Measurements from ENCODE around the gene OSBPL7.

OSBPL7 gene, protein sequence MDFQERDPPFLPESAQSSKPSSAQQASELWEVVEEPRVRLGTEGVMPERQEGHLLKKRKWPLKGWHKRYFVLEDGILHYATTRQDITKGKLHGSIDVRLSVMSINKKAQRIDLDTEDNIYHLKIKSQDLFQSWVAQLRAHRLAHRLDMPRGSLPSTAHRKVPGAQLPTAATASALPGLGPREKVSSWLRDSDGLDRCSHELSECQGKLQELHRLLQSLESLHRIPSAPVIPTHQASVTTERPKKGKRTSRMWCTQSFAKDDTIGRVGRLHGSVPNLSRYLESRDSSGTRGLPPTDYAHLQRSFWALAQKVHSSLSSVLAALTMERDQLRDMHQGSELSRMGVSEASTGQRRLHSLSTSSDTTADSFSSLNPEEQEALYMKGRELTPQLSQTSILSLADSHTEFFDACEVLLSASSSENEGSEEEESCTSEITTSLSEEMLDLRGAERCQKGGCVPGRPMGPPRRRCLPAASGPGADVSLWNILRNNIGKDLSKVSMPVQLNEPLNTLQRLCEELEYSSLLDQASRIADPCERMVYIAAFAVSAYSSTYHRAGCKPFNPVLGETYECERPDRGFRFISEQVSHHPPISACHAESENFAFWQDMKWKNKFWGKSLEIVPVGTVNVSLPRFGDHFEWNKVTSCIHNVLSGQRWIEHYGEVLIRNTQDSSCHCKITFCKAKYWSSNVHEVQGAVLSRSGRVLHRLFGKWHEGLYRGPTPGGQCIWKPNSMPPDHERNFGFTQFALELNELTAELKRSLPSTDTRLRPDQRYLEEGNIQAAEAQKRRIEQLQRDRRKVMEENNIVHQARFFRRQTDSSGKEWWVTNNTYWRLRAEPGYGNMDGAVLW

DNA sequence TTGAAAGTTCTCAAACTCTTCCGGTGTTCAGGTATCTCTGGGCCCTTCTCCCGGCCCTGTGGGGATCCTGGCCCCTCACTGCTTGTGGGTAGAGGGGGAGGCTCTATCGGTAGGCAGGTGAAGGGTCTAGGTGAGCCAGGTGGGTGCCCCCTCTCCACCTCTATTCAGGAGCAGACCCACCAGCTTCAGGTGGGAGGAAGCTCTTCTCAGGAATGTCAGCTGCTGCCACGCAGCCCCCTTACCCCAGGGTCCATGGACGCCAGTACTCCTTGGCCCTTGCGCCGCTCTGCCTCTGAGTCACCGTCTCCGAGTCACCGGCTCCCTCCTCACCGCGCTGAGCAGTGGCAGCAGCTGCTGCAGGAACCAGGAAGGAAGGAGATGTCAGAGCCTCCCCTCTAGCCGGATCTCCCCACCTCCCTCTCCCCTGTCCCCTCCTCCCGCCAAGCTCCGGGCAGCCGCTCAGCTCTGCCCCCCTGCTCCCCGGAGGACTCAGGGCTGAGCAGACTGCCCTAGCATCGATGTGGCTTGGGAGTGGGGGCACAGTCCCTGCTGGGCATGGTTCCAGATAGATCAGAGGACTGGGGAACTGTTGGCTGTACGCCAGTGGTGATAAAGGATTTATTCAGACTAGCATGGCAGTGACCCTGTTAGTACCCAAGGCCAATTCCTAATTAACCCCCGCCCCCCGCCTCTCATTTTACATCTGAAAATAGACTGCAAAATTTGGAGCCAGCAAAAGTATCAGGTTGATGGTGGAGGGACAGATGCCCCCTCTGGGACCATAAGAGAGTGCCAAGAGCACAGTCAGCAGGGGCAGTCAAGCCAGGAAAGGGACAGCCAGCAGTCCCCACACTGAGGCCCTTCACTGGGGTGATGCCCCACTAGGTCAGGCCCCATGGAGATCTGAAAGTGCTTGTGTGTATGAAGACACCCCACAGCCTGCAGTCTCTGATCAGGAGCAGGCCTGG, at the start of gene OSBPL7:
OSBPL7 (minus strand) TSS at position 371 of the 968 bp plus-strand sequence. CDS start 1,516 bp downstream, outside the sequence.
- DNase-seq, result peak; percentile 88

DNA sequence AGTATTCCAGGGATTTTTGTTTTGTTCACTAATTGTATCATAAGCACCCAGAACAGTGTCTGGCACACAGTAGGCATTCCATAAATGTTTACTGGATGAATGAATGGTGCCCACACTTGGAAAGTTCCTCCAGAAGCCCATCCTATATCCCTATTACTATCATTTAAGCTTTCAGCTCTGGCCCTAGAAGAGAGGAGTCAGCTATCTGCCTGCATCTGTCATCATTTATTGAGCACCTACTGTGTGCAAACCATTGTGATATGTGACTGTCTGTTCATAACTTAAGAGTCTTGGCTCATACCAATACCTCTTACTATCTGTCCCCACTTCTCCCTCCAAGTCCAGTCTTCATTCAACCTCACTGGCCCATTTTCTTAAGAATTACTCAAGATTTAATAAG, 49.5 kb upstream of the OSBPL7 start:
- DNase-seq, result no peak

DNA sequence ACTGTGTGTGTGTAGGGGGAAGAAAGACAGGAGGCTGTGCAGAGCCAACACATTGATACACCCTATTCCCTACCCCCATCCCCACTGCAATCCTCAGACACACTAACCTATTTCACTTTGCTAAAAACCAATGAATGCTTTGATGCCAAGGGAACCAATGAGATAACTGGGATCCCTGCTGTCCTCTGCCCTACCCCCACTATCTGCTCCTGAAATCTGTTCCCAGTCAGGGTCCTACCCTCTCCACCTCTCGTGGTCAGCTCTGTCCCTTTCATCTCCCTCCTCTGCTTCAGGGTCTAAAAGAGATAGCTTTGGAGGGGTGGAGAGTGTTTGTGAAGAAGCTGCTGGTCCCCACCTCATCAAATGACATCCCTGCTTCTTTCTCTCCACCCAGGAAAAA, 48.5 kb upstream of the OSBPL7 start:
- DNase-seq, result no peak

DNA sequence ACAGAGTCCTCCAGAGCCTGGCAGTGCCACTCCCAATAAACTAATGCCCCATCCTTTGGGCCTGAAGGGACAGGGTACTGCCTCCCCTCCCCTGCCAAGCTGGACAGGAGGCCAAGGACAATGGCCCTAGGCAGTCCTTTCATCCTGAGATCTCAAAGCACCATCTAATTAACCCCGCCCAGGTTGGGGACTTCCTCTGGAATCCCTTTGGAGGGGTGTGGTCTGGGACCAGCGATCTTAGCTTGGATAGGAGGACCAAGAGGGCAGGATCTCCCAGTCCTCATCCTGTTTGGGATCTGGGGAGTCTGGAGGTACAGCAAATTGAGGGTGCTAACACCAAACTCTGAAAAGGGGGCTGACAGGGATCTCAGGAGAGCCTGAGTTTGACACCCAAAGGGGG, 47.5 kb upstream of the OSBPL7 start:
- peak; percentile 26 for DNase-seq

DNA sequence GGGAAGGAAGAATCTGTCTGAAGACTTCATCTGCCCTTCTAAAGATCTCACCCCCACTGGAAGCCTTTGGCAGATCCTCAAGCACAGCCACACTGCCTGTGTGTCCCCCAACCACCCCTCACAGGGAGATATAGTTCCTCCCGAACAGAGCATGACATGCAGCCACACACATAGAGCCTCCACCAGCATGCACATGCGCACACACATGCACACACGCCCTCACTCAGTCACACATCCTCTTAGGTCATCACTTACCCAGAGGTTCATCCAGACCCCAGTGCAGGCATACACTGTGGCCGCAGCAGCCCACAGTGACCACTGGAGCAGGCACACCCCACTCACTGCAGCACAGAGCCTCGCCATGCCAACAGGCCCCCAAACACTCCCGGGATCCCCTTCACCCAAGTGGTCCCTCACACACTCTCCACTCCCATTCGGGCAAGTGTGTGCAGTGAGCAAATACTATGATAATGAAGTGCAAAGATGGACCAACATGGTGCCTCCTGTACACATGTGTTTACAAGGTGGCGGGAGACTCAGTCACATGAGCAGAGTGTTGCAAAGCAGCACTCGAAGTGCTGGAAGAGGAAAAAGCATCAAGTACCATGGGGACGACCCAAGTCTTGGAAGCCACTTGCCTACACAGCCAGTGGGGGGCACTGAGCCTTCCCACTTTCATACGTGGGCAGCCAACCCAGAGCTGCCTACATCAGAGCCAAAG, 46.4 kb upstream of the OSBPL7 start:
- no peak for DNase-seq

DNA sequence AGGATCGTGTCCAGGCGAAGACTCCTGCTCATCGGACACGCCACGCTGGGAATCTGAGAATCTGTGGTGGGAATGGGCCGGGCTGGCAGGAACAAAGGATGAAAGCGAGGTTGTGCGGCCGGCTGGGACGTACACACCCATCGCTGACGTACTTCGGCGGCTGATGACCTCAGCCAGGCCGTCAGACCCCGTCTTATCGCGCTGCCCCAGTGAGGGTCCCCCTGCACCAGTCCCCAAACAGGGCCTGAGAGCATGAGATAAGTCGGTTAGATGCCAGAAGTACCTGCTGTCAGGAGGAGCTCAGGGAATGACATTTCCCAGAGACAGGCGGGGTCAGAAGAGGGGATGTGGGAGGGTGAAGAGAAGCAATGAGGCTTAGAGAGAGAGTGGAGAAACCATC, 45.3 kb upstream of the OSBPL7 start:
- no peak for DNase-seq

DNA sequence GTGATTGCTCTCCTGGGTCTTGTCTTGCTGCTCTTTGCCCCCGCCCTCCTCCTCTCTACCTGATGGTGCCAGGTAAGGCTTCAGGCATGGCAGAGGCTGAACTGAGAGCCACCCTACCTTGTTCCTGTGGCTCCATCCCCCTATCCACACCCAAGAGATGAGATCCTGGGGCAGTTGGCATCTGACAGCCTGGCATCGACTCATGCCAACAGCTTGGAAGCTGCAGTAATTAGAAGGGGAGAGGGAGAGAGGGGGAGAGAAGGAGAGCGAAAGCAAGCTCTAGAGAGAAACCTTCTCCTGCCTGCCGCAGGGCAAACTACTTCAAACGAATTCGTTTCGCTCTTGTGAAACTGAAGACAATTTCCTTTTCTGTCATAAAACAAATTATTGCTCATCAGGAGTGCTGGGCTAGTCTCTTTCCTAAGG, 43.2 kb upstream of the OSBPL7 start:
- DNase-seq, result no peak

DNA sequence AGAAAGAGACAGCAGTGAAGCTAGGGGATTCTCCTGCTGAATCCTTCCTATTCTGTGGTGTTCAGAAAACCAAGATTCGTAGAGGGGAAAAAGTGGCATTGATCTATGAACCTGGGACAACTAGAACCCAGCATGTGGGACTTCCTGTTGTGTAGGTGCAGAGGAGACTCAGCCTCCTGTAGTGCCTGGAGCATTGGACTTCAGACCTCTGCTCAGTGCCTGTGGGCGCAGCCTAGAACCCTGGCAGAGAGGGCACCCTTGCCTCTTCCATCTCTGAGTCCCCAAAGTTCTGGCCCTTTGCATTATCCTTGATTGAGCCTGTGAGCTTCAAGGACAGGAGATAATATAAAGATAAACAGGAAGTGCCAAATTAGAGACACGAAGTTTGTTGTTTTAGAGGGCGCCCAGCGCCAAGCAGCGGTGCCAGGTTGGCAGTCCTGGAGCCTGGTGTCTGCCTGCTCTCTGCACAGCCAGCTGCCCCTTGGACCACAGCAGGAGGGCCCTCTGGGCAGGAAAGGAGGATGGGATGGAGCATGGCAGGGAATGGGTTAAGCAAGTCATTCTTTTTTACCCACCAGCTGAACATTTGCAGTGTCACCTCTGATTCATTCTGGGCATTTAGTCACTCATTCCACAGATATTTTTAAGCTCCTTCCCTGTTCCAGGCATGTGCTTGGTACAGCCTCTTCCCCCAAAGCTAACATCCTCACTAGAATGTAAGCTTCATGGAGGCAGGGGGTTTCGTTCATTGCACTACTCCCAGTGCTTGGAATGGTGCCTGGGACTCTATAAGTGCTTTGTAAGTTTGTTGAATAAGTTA, 41.2 kb upstream of the OSBPL7 start:
- DNase-seq, result peak; percentile 18

DNA sequence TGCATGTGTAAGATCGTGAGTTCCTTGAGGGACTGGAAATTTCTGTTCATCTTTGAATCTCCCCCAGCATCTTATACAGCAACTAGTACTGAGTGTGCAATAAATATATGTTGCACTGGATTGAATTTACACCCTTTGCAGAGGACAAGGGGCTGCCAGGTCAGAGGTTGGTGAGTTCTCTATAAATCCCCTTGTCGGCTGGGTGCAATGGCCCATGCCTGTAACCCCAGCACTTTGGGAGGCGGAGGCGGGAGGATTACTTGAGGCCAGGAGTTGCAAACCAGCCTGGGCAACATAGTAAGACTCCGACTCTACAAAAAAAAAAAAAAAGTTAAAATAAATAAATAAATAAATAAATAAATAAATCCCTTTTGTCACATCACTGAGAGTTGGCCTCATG, 38.8 kb upstream of the OSBPL7 start:
- DNase-seq, result no peak

DNA sequence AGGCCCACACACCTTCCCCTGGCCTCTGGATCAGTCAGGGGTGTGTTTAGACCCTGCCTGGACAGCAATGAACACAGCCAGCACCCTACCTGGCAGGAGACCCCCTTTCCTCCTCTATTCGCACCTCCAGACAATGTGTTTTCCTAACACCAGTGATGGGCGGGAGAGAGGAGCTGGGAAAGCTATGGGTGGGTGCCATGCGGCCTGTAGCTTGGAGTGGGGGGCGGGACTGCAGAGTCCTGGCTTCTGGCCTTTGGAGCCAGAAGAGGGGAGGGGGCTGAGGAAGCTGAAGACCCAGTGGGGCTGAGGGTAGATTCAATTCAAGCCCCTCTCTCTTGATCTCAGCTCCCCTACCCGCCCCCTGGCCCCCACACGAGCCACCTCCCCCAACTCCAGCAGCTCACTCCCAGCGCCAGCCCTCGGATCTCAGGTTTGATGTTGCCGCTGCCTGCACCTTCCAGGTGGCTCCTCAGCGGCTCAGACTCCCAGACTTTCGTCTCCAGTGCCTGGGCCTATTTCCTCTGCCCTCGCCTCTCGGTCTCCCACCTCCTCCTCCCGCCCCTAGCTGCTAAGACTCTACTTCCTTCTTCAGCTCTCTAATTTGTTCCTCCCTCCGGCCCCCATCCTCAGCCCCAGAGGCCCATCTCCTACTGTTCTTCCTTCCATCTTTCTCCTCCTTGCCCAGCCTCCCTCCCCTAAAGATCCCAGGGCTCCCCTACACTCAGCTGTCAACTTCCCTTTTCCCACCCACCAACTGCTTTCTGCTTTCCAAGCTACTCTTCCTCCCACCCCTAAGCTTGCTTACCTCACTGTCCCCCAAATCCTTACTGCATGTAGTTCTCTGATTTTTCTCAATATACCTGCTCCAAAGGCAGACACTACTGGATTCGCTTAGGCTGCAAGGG, 36.2 kb upstream of the OSBPL7 start:
- DNase-seq, result no peak

DNA sequence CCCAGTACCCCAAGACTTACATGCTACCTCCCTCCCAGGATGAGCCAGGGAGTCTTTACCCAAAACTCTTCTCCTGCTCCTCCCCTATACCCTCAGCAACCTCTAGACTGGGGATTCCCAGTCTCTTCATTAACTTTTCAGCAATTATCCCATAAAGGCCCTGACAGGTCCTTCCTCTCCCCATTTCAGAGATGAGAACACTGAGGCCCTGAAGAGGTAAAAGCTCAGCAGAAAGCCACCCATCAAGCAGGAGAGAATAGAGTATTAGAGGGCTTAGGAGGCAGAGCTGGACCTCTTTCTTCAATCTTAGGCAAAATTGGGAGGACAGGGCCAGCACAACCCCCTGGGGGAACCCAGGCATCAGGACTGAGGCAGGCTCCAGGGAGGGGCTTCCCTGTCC, 35.2 kb upstream of the OSBPL7 start:
- DNase-seq, result no peak

DNA sequence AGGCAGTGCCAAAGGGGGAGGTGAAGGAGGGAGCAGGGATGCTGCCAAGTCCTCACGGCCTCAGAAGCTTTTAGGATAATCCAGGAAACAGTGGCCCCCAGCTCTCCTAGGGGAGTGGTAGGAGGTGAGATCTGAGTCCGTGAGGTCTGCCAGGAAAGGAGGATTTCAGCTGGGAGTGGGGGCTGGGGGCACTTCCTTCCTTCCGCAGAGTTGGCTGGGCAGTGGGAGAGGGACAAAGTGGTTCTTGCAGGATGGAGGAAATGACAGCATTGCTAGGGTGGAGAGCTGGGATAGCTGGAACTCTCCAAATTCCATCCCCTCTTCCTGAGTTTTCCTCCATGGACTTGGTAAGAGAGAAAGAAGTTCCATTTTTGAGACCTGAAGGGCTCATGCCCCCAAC, 34.1 kb upstream of the OSBPL7 start:
- DNase-seq, result no peak

DNA sequence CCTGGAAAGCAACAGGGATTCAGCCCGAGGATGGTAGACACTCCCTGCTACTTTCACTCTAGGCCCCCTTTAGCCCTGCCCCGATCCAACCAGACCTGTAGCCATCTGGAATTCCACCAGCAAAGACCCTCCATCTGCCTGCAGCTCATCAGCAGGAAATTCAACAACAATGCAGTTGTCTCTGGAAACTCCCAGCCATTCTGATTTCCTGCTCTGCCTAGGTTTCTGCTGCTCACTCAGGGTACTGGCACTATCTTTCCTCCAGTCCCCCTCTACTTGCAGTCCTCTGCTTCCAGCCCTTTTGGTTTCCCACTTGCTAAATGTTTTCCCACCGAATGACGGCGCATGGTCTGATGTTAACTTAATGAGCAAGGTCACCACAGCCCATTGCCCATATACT, 32.0 kb upstream of the OSBPL7 start:
- DNase-seq, result no peak

DNA sequence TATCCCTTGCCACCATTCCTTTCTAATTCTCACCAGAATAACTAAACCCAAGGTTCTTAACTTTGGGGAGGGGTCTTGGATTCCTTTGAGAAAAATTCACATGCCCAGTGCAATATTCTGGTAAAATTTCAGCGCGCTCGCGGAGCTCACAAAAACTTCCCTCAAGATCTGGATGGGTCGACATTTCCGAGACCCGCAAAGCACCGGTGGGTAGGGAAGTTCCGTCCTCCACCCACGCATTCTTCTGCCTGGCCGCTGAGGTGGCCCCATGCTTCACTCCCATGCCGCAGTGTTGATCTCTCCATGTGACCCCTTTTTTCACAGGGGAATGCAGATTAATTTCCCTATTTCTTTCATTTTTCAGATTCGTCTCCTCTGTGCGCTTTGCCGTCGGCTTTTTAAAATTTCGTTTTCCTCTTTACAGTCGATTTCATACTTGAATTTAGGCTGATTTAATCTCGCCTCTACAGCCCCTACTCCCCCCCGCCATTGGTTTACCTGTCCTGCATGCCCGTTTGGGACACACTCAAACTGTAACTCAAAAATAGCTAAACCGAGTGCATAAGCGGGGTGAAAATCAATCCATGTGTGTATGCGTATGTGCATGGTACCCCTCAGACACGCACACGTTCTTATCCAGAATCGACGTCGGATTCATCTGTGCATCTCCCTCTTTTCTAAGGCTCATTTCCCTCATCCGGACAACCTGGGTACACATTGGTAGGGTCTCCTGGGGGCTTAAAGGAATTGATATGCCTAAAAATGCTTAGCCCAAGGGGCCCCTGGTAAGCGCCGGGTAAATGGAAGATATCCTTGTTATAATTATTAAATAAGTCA, 30.7 kb upstream of the OSBPL7 start:
- no peak for DNase-seq

DNA sequence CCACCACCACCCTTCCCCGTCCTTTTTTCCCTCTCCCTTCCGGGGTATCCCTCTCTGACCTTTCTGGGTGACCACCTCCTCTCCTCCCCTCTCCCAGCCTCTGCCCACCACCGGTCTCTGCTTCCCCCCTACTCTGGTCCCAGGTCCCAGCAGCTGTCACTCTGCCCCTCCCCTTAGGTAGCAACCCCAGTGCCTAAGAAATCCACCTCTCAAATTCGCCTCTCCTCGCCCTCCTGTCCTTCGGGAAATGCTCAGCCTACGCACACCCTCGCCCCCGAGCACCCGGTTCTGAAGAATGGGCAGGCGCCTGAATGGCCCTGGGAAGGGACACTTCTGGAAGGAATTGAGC, 30.1 kb upstream of the OSBPL7 start:
- DNase-seq, result no peak

DNA sequence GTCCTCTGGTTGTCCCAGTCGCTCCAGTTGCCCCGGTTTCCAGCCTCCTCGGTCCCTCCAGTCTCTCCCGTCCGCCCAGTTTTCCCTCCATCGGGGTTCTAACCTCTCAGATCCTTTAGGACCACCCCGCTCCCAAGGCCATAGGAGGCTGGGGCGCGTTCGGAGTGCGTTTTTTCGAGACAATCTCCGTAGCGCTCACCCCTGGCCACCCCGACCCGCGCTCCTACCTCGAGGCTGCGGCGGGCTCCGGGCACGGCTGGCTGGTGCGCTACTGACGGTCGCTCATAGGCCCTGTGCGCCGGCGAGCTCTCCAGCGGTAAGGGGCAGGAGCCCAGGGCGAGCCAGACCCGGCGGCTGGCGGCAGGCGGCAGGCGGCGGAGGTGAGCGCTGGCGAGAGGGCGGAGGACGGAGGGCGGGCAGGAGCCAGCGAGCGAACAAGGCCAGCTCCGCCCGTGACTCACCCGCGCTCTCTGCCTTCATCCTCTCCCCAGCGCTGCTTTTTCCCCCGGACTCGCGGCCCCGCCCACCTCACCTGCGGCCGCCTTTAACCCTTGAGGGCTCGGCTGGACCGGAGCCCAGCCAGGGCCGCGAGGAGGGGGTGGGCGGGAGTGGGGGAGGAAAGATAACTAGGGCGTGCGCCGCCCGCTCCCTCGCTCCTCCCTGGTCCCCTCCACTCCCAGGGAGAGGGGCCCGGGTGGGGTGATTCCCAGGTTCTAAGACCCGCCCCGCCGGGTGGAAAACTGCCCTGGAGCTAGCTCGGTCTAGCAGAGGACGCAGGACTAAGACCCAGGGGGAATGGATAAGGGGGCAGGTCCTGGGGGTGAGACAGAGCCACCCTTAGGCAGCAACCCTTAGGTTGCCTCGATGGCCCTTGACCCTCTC, 29.3 kb upstream of the OSBPL7 start, which contains the start of gene SP6:
SP6 (minus strand) TSS at position 472 of the 882 bp plus-strand sequence. CDS start 2,734 bp downstream, outside the sequence.
- DNase-seq, result peak; percentile 88

DNA sequence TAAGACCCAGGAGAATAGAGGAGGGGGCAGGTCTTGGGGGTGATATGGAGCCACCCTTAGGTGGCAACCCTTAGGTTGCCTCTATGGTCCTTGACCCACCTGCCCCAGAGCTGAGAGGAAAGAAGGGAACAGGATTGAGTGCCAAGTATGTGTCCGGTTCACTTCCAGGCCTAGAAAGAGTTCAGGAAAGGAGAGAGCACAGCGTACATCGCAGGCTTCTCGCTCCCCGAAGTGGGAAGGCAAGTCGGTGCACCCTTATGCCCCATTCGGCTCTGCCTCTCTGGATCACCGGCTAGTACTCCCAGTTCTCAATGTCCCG, 28.7 kb upstream of the OSBPL7 start:
- DNase-seq, result no peak

DNA sequence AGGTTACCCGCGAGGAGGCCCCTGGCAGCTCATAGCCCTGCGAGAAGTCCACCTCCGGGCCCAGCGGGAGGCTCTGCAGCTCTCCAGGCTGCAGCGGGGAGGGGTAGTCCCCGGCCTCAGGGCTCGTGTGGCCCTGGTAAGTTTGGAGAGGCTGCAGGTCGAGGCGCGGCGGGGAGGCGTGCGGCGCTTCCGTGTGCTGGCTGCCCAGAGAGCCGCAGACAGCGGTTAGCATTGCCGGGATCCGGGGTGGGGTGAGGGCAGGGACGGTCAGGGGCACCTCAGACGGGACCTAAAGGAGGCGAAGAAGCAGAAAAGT, 26.6 kb upstream of the OSBPL7 start:
- no peak for DNase-seq

All from NCI-H146 (cell line).